Neural progenitor cell (in vitro differentiated cells): ENCODE data around the gene BRINP2.

ENCODE experiments used
- EZH2 ChIP-seq: fragments of 200-600 bp; sonication (generic); IDR thresholded peaks from 2 replicates; pipeline ENCODE4 v1.6.1; 2017; ENCODE audit warnings: antibody characterized with exemption, mild to moderate bottlenecking, moderate library complexity
- EZH2phosphoT487 ChIP-seq: fragments of 200-600 bp; sonication (generic); IDR thresholded peaks from 2 replicates; pipeline ENCODE4 v1.6.1; 2017; ENCODE audit warnings: antibody characterized with exemption
- TF ChIP-seq, protein P1 (sequence below): fragments of 200-600 bp; sonication (generic); IDR thresholded peaks from 2 replicates; pipeline ENCODE4 v1.5.1; 2017; ENCODE audit warnings: antibody characterized with exemption, mild to moderate bottlenecking

DNA sequence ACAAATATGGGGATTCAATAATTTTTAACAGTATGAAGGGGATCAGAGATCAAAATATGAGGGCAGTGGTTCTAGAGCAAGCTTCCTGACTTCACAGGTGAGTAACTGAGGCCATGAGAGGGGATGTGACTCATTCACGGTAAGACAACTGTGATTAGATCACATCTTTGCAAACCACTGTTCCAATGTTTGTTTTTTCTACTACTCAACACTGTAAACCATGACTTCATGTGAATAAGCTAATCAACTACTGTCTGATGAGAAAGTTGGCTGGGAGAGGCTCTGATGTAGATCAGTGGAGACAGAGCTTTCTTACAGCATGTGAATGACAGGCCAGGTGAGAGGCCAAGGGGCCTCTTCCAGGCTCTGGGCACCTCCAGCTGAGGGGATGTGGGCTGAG lies 84.7 kb downstream of the BRINP2 start:
- TF ChIP-seq, protein P1, sequence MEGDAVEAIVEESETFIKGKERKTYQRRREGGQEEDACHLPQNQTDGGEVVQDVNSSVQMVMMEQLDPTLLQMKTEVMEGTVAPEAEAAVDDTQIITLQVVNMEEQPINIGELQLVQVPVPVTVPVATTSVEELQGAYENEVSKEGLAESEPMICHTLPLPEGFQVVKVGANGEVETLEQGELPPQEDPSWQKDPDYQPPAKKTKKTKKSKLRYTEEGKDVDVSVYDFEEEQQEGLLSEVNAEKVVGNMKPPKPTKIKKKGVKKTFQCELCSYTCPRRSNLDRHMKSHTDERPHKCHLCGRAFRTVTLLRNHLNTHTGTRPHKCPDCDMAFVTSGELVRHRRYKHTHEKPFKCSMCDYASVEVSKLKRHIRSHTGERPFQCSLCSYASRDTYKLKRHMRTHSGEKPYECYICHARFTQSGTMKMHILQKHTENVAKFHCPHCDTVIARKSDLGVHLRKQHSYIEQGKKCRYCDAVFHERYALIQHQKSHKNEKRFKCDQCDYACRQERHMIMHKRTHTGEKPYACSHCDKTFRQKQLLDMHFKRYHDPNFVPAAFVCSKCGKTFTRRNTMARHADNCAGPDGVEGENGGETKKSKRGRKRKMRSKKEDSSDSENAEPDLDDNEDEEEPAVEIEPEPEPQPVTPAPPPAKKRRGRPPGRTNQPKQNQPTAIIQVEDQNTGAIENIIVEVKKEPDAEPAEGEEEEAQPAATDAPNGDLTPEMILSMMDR = no peak
- no peak for TF ChIP-seq EZH2
- TF ChIP-seq EZH2phosphoT487 = no peak
